CD4-positive, alpha-beta T cell treated with Interleukin-4 for 1 hour (primary cell): ENCODE results near the gene TIMP3.

Experiments
- DNase-seq, 2 donors: peaks; one replicate each; pipeline ENCODE4 v3.0.0-alpha.2; 2020 to 2022

Gene TIMP3

GRCh38 chr22:32897400-32897799 lies 95.9 kb downstream of the TIMP3 start:
- DNase-seq = no peak

- no peak for DNase-seq
Observed at GRCh38 chr22:32900886-32901635, 99.6 kb downstream of the TIMP3 start.

DNA sequence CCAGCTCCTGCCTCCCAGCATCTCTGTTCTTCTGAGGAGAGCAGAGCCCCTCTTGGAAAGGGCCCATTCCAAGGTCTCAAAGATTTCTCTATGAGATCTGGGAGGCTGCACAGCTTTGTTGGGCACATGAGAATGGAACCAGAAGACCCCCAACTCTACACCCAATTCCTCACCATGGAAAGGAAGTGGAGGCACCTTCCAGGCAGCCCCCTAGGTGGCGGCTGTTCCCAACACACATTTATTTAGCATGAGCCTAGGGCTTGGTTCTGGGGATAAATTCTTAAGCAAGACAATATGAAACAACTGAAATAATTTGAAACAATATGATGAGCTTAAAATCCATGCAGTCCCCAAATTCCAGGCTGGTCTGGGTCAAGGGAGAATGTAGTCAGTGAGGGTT lies 100.4 kb downstream of the TIMP3 start:
- DNase-seq = no peak

DNA sequence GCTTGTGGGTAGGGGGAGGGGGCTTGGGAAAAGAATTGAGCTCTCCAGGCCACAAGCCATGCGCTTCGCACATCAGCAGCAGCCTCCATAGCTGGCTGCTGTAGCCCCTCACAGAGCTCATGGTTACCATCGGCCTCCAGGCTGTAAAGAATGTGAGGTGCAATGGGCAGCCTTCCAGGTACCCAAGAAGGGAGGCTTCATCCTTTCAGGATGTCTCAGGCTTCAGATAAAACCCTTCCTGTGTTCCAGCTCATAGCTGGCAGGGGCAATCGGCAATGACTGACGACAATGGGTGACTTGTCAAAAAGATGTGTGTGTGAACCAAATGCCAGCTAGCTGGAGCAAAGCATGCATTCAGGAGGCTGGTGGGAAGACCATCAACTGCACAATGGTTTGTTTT lies 102.0 kb downstream of the TIMP3 start:
- DNase-seq = no peak

DNA sequence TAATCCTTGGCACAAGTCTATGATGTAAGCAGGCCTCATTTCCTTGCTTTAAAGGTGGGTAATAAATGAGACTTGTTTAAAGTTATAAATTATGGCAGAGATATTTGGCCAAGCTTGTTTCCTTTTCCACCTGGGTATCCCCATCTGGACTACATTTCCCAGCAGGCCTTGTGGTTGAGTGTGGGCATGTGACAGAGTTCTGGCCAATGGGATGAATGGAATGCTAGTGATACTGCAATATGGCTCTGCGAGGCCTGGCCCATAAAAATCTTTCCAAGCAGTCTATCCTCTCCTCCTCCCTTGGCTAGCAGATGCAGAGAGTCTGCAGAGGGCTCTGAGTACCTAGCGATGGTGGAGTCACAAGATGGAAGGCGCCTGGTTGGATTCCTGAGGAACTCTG lies 102.5 kb downstream of the TIMP3 start:
- DNase-seq = peak in 1 of 2 donors; percentile 14

DNA sequence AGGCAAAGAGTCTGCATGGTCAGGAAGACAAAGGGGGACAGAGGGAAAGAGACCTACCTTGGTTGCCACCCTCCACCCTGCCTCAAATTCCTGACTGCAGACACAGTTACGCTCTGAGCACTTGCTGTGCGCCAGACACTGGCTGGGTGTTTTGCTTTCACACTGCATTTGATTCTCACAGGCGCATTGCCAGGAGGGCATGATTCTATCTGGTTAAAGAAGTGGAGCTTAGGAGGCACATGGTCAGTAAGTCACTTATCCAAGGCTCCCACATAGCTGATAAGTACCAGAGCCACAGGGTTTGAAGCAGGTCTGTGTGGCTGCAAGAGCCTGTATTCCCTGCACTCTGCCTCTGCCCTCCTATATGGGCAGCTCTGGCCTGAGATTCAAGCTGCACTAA lies 103.9 kb downstream of the TIMP3 start:
- DNase-seq = no peak

GRCh38 chr22:32909581-32910428 lies 108.3 kb downstream of the TIMP3 start:
- no peak for DNase-seq

DNA sequence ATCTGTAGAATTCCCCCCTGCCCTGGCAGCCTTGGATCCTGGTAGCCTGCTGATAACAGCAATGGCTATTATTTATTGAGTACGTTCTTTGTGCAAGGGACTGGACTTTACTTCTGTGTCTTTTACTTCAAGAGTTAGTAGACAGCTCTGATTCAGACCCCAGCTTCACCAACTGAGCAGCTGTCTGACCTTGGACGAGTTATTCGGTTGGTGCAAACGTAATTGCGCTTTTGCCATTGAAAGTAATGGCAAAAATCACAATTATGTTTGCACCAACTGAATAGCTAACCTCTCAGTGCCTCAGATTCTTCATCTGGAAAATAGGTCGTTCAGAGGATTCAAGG lies 108.9 kb downstream of the TIMP3 start:
- DNase-seq = no peak

- no peak for DNase-seq
Observed at GRCh38 chr22:32911503-32911902, 110.0 kb downstream of the TIMP3 start.
